ENCODE measurements around the gene RFWD3. TPM values are rescaled to one million over a fixed set of nuclear protein-coding genes. Genes with fewer than 3 reads are reported as not detected.
A peak's percentile ranks its signal among the peaks of the same experiment; 100 is the strongest.

RFWD3 gene
- total RNA-seq, 1 donor from 2014 or later: 72.8 TPM

DNA sequence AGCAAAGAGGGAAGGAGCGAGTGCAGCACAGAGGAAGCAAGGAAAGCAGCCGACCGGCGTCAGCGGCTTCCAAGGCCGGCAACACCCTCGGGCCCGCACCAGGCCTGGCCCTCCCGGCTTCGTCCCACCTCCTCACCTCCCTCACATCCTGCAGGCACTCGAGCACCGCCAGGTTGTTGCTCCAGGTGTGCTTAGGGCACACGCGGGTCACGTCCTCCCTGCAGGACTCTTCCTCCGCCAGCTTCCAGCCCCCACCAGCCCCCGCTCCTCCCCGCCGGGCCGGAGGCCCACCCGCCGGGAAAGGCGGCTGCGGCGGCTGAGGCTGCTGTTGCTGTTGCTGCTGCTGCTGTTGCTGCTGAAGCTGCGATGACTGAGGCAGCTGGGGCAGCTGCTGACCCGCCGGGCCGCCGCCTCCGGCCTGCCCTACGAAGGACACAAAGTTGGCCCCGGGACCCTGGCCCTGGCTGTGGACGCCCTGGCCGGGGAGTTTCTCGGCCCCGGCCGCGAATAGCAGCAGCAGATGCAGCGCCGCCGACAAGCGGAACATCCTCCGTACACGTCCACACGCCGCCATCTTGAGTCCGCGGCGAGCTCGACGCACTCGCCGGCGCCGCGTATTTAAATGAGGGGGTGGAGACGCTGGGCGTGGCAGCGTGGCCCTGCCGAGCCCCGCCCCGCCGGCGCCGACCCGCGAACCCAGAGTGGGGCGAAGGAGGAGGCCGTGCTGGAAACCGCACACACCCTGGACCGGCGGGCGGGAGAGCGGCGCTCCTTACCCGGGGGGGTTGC lies 60.0 kb downstream of the RFWD3 start, which contains the start of gene GLG1:
Gene GLG1 (minus strand): TSS at position 594 of the 789 bp plus-strand sequence. CDS start 20 bp downstream, at position 574.
- Mint-ChIP-seq H3K9me3 (no peaks in the 10 kb centered on the region), H3K27ac (ENCODE audit: unreplicated experiment) (peak within 1 kb of the TSS; percentile 90), H3K4me3 (peak within 1 kb of the TSS; percentile 91), H3K36me3 (ENCODE audit: low read depth) (peaks cover 2% of the 10 kb centered on the region), H3K4me1 (peaks cover 45% of the 10 kb centered on the region), H3K27me3 (ENCODE audit: low read depth) (no peaks in the 10 kb centered on the region)
- peak; percentile 76 for DNase-seq (ENCODE audit: low read depth, low spot score)
- TF ChIP-seq, protein P1, sequence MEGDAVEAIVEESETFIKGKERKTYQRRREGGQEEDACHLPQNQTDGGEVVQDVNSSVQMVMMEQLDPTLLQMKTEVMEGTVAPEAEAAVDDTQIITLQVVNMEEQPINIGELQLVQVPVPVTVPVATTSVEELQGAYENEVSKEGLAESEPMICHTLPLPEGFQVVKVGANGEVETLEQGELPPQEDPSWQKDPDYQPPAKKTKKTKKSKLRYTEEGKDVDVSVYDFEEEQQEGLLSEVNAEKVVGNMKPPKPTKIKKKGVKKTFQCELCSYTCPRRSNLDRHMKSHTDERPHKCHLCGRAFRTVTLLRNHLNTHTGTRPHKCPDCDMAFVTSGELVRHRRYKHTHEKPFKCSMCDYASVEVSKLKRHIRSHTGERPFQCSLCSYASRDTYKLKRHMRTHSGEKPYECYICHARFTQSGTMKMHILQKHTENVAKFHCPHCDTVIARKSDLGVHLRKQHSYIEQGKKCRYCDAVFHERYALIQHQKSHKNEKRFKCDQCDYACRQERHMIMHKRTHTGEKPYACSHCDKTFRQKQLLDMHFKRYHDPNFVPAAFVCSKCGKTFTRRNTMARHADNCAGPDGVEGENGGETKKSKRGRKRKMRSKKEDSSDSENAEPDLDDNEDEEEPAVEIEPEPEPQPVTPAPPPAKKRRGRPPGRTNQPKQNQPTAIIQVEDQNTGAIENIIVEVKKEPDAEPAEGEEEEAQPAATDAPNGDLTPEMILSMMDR (conservative IDR thresholded peaks at IDR 0.05): no peak

DNA sequence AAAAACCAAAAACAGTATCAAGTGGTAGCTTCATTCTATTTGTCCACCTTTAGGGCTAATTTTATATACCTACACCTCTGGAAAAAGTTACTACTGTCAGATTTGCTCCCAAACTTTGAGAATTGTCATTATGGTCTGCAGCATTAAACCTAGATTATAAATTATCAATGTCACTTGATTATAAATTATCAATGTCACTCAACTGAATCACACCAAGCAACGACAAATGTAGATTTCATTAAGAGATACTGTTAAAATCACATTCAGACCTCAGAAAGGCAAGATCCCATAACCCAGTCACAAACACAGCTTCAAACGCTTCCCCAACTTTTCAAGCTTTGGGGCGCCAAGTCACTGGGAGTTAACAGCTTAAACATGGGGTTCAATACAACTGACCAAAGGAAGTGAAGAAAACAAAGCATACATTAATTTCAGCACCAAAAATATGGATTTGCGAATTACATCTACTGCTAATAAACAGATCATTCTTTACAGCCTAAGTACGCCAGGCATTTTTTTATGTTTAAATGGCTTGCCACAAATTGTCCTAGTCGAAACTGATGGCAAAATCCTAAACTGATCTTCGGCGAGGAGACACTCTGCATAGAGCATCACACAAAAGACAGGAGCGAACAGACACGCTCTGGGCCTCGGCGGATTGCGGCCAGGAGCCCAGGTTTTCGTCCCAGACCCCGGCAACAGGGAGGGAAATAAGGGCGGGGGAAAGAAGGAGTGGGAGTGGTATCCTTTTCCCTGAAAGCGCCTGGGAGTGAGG lies 60.7 kb downstream of the RFWD3 start:
- peak overlapping the region; percentile 72 for H3K27ac Mint-ChIP-seq (ENCODE audit: unreplicated experiment)

DNA sequence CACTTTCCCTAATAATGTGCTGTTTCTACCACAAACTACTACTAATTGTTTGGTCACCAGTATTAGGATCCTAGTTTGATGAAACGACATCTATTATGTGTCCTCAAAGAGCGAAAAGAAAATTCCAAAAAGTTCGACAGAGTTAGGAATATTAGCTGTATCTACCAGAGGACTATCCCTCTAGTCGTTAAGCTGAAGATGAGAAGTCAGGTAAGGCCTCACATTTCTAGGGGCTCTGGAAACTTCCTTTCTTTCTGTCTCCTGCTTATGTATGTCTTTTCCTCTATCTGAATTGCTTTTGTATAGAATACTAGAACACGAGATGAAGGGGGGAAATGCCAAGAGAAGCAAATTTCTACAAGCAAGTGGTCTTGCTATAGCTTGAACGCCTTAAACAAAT lies 61.3 kb downstream of the RFWD3 start:
- peak overlapping the region; percentile 91 for H3K4me3 Mint-ChIP-seq
- DNase-seq (ENCODE audit: low read depth, low spot score): no peak
- TF ChIP-seq, protein P1 (conservative IDR thresholded peaks at IDR 0.05): no peak
- peaks cover 2% of the 10 kb centered on the region for H3K36me3 Mint-ChIP-seq (ENCODE audit: low read depth)
- peak overlapping the region; percentile 52 for H3K27ac Mint-ChIP-seq (ENCODE audit: unreplicated experiment)
- no peaks in the 10 kb centered on the region for H3K27me3 Mint-ChIP-seq (ENCODE audit: low read depth)
- H3K4me1 Mint-ChIP-seq: peaks cover 46% of the 10 kb centered on the region
- no peaks in the 10 kb centered on the region for H3K9me3 Mint-ChIP-seq

More for the DNA sequence above, 60.7 kb downstream of the RFWD3 start:
- Mint-ChIP-seq H3K27me3 (ENCODE audit: low read depth) (no peaks in the 10 kb centered on the region), H3K9me3 (no peaks in the 10 kb centered on the region), H3K4me3 (peak overlapping the region; percentile 91), H3K36me3 (ENCODE audit: low read depth) (peaks cover 2% of the 10 kb centered on the region), H3K4me1 (peaks cover 46% of the 10 kb centered on the region)
- TF ChIP-seq, protein P1 (conservative IDR thresholded peaks at IDR 0.05): no peak
- no peak for DNase-seq (ENCODE audit: low read depth, low spot score)

DNA sequence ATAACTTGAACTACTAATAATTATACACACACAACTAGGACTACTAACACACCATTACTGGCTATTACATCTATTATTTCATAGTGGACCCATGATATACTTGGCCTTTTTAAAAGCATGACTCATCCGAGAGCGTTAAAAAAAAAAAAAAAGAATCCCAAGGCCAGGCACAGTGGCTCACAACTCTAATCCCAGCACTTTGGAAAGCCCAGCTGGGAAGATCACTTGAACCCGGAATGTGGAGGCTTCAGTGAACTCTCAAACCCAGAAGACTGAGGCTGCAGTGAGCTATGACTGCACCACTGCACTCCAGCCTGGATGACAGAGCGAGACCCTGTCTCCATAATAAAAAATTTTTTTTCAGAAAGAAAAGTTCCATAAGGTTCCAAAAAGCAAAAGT lies 62.8 kb downstream of the RFWD3 start:
- Mint-ChIP-seq H3K27me3 (ENCODE audit: low read depth) (no peaks in the 10 kb centered on the region), H3K4me1 (peaks cover 46% of the 10 kb centered on the region), H3K27ac (ENCODE audit: unreplicated experiment) (no peak overlapping the region), H3K36me3 (ENCODE audit: low read depth) (peaks cover 3% of the 10 kb centered on the region), H3K9me3 (no peaks in the 10 kb centered on the region), H3K4me3 (peak overlapping the region; percentile 82)
- TF ChIP-seq, protein P1 (conservative IDR thresholded peaks at IDR 0.05): no peak
- DNase-seq (ENCODE audit: low read depth, low spot score): no peak

DNA sequence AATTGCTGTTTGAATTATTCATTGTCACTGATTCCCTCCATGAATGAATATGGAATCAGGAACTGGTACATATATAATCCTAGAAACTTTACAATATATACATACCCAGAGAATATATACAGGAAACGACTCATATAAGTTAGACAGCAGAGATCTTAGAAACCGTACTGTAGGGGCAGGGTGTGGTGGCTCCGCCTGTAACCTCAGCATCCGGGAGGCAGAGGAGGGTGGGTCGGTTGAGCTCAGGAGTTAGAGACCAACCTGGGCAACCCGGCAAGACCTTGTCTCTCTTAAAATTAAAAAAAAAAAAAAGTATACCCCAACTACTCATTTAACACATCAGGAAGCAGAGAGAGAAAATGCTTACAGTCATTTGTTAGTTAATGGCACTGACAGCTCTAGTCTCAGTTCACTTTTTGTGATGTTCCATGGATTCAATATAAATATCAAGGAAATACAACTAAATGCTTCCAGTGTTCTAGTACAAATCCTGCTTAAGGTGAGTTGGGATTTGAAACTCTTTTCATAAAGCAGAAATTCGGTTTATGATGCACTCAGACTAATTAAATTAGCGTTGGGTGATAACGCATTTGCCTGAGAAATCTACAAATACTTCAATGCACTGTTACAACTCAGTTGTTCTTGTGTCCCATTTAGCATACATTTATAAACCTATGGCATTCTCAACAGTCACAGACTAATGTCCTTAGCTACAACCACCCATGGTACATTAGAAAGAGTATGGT lies 65.4 kb downstream of the RFWD3 start:
- Mint-ChIP-seq H3K4me1 (peaks cover 34% of the 10 kb centered on the region), H3K27ac (ENCODE audit: unreplicated experiment) (no peak overlapping the region), H3K4me3 (no peak overlapping the region), H3K9me3 (no peaks in the 10 kb centered on the region), H3K27me3 (ENCODE audit: low read depth) (no peaks in the 10 kb centered on the region), H3K36me3 (ENCODE audit: low read depth) (peaks cover 8% of the 10 kb centered on the region)
- TF ChIP-seq, protein P1 (conservative IDR thresholded peaks at IDR 0.05): no peak
- DNase-seq (ENCODE audit: low read depth, low spot score): no peak
